HL-60 (cell line): Measurements from ENCODE around the gene IBA57.

Experiments used
- DNase-seq, 2 experiments: peaks; one replicate each; pipeline ENCODE4 v3.0.0-alpha.2; 2010 to 2020; ENCODE audit warnings: low read depth in 1 of 2, low spot score in 1 of 2
- H3K27ac ChIP-seq: fragments of 250-450 bp; sonication (Bioruptor Pico); replicated peaks from 2 replicates; pipeline ENCODE4 v1.5.1; 2020; ENCODE audit warnings: mild to moderate bottlenecking, moderate library complexity
- H3K27me3 ChIP-seq: fragments of 250-450 bp; sonication (Bioruptor Pico); 2 replicates; pipeline ENCODE4 v1.5.1; 2021; ENCODE audit warnings: mild to moderate bottlenecking, moderate library complexity; ENCODE audit not compliant: insufficient read depth, poor library complexity, severe bottlenecking
- H3K4me3 ChIP-seq: replicated peaks from 2 replicates; pipeline ENCODE4 v1.5.1; 2011; ENCODE audit warnings: mild to moderate bottlenecking, control low read depth, low read length; ENCODE audit not compliant: insufficient read depth
- GABPA ChIP-seq: IDR thresholded peaks from 2 replicates; pipeline ENCODE4 v1.6.1; 2012; ENCODE audit warnings: low read depth
- POLR2AphosphoS5 ChIP-seq: IDR thresholded peaks from 2 replicates; pipeline ENCODE4 v1.6.1; 2012; ENCODE audit warnings: low read depth
- REST ChIP-seq: IDR thresholded peaks from 2 replicates; pipeline ENCODE4 v1.6.1; 2012; ENCODE audit warnings: low read depth; ENCODE audit not compliant: insufficient replicate concordance
- SPI1 ChIP-seq: IDR thresholded peaks from 2 replicates; pipeline ENCODE4 v1.6.1; 2012; ENCODE audit warnings: low read depth, mild to moderate bottlenecking, borderline replicate concordance
- TF ChIP-seq, protein P1 (sequence below): IDR thresholded peaks from one replicate; pipeline ENCODE4 v1.5.1; 2011; ENCODE audit warnings: low read length, control low read depth, inconsistent platforms; ENCODE audit not compliant: insufficient read depth

The IBA57 gene

DNA sequence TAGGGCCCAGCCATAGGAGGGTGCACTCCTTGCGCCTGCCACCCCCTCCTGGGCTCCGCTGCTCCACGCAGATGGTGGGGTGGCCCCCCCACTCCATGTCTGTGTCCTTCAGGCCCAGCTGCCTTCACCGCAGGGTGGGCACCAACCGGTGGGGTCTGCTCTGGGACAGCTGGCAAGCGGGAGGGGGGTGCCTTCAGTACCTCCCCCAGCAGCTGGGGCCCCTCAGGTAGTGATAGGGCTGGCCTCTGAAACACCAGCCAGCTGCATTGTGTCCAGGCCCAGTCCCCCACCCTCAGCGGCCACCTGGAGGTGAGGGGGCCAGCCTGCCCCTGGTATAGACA lies 15.5 kb upstream of the IBA57 start:
- Histone ChIP-seq H3K4me3 (no peak overlapping the region), H3K27ac (no peak overlapping the region), H3K27me3 (no peaks in the 10 kb centered on the region)
- DNase-seq: no peak
- no peak for TF ChIP-seq GABPA

DNA sequence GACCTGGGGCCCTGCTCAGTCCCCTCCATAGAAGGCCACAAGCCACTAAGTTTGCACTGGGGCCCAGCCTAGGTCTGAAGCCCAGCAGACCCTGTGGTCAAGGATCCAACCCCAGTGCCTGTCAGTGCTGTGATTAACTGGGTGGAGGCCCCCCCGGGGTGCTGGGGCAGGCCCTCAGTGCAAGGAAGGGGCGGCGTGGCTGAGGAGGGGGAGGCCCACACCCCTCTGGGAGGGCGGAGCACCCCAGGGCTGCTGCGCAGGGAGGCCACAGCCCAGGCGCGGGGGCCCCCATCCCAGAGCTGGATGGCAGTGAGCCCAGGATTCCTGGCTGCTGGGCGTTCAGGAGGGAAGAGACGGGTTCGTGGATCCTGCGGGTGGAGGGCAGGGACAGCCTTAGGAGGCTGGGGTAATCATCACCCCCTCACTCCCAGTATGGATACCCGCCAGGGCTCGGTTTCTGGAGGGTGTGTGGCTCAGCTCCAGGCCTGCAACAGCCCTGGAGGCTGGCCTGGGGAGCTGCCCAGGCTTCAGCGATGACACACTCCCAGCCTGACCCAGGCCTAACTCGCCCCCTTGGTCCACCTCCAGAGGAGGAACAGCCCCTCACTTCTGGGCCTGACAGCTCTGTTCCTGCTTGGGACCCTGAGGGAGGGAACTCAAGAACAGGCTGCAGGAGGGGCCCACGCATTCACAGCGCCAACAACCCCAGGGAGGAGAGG lies 15.0 kb upstream of the IBA57 start:
- no peak for TF ChIP-seq REST
- TF ChIP-seq SPI1: no peak
- no peak for TF ChIP-seq POLR2AphosphoS5
- TF ChIP-seq GABPA: no peak
- TF ChIP-seq, protein P1, sequence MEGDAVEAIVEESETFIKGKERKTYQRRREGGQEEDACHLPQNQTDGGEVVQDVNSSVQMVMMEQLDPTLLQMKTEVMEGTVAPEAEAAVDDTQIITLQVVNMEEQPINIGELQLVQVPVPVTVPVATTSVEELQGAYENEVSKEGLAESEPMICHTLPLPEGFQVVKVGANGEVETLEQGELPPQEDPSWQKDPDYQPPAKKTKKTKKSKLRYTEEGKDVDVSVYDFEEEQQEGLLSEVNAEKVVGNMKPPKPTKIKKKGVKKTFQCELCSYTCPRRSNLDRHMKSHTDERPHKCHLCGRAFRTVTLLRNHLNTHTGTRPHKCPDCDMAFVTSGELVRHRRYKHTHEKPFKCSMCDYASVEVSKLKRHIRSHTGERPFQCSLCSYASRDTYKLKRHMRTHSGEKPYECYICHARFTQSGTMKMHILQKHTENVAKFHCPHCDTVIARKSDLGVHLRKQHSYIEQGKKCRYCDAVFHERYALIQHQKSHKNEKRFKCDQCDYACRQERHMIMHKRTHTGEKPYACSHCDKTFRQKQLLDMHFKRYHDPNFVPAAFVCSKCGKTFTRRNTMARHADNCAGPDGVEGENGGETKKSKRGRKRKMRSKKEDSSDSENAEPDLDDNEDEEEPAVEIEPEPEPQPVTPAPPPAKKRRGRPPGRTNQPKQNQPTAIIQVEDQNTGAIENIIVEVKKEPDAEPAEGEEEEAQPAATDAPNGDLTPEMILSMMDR: no peak
- Histone ChIP-seq H3K4me3 (no peak overlapping the region), H3K27me3 (no peaks in the 10 kb centered on the region), H3K27ac (no peak overlapping the region)
- DNase-seq: no peak

- Histone ChIP-seq H3K4me3 (no peak overlapping the region), H3K27me3 (no peaks in the 10 kb centered on the region), H3K27ac (no peak overlapping the region)
- DNase-seq: no peak
- TF ChIP-seq, protein P1: no peak
- TF ChIP-seq GABPA (no peak), SPI1 (no peak), REST (no peak), POLR2AphosphoS5 (no peak)
These were observed 14.3 kb upstream of the IBA57 start for GRCh38 chr1:228151180-228151925.

DNA sequence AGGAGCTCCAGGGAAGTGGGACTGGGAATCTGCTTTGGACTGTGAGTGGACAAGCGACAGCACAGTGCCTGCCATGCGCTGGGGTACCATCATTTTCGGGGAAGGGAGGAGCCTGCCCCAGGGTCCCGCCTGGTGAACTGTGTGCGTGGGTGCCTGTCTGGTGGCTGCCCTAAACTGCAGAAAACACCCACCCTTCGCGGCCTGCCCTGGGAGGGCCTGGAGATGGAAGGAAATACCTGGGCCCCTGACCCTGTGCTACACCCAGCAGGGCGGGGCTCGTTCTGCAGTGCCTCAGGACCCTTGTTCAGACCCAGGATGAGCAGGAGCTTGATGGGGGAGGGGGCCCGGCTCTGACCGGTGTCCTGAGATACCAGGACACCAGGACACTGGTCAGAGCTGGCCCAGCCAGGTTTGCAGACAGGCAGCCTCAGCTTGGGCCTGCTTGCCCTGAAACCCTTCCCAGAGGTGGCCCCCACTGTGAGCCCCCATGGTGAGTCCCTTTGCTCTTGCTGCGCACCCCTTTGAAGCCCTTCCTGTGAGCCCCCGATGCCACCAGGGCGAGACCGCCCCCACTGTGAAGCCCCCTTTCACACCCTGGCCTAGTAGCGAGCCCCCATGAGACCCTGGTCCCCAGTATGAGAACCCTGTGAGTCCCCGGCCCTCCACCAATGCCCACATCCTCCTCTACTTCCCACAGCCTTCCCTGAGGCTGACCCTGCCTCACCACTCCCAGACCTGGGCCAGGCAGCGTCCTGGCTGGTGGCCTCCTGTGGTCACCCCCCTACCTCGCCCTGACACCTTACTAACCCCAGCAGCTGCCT lies 13.3 kb upstream of the IBA57 start:
- no peak overlapping the region for H3K4me3 ChIP-seq
- no peak for TF ChIP-seq POLR2AphosphoS5
- TF ChIP-seq GABPA: no peak
- TF ChIP-seq, protein P1: no peak
- TF ChIP-seq SPI1: no peak
- TF ChIP-seq REST: no peak
- no peak overlapping the region for H3K27ac ChIP-seq
- H3K27me3 ChIP-seq: no peaks in the 10 kb centered on the region
- DNase-seq: no peak
